Kidney epithelial cell (primary cell): ENCODE measurements around the gene N4BP2L2. TPM values are rescaled to one million over a fixed set of nuclear protein-coding genes. Genes with fewer than 3 reads are reported as not detected.

Experiments used
- DNase-seq: peaks from one replicate; pipeline ENCODE4 v3.0.0-alpha.2; 2010; ENCODE audit warnings: low read depth
- H3K27me3 ChIP-seq: 2 replicates; pipeline ENCODE4 v1.6.0; 2011; ENCODE audit warnings: low read length; ENCODE audit not compliant: control insufficient read depth, insufficient read depth
- H3K36me3 ChIP-seq: 2 replicates; pipeline ENCODE4 v1.5.1; 2011; ENCODE audit warnings: low read length; ENCODE audit not compliant: control insufficient read depth, insufficient read depth
- H3K4me3 ChIP-seq: 2 replicates; pipeline ENCODE4 v1.5.1; 2011; ENCODE audit warnings: low read depth, mild to moderate bottlenecking, control low read depth, low read length
- CTCF ChIP-seq: IDR thresholded peaks from 2 replicates; pipeline ENCODE4 v1.5.1; 2011; ENCODE audit warnings: mild to moderate bottlenecking, moderate library complexity, low read length, control low read depth, inconsistent platforms; ENCODE audit not compliant: insufficient read depth, poor library complexity, severe bottlenecking
- total RNA-seq: library from RNA; depleted of rRNA; stranded (reverse); fragments of >200 nt; gene quantifications from 2 replicates; pipeline ENCODE4 v1.2.3, GENCODE V29; 2015

N4BP2L2 gene
- total RNA-seq, 1 donor from 2014 or later: 64.1 TPM

GRCh38 chr13:32384702-32385101, 153.9 kb downstream of the N4BP2L2 start:
- Histone ChIP-seq H3K27me3 (no peaks in the 10 kb centered on the region), H3K36me3 (no peaks in the 10 kb centered on the region), H3K4me3 (no peak overlapping the region)
- no peak for DNase-seq
- no peak for TF ChIP-seq CTCF

GRCh38 chr13:32383836-32384618, 154.6 kb downstream of the N4BP2L2 start:
- H3K4me3 ChIP-seq: no peak overlapping the region
- no peak for TF ChIP-seq CTCF
- no peaks in the 10 kb centered on the region for H3K27me3 ChIP-seq
- H3K36me3 ChIP-seq: no peaks in the 10 kb centered on the region
- no peak for DNase-seq

Other genes starting within 250 kb of the N4BP2L2 start
- gene ZAR1L, start 223.4 kb downstream of the N4BP2L2 start, total RNA-seq: 0.14 TPM in 1 of 2 replicates, not detected in the other
- 6.3 and 7.5 TPM in 2 replicates for gene BRCA2, start 223.3 kb downstream of the N4BP2L2 start, total RNA-seq
- gene N4BP2L1, start 110.7 kb downstream of the N4BP2L2 start, total RNA-seq: 4.4 and 7.8 TPM in 2 replicates
- gene PDS5B, start 47.7 kb upstream of the N4BP2L2 start, total RNA-seq: 11.8 and 19.6 TPM in 2 replicates